ENCODE data around the gene ACOX1. TPM values are rescaled to one million over a fixed set of nuclear protein-coding genes. Genes with fewer than 3 reads are reported as not detected.

Gene ACOX1
- total RNA-seq, 4 donors from 2014 or later: 37.0 to 254 (median 212) TPM

- Histone ChIP-seq H3K9me3 (no peaks in the 10 kb centered on the region), H3K4me1 (no peaks in the 10 kb centered on the region), H3K4me3 (no peak overlapping the region), H3K36me3 (peaks cover 0 to 31% (median 14%) of the 10 kb centered on the region in 4 donors), H3K27me3 (no peaks in the 10 kb centered on the region), H3K27ac (no peak overlapping the region)
- in situ Hi-C loops (cut with MboI; ENCODE audit: low pct_ligation_motif_present in 1 of 4, low pct_unique_long_range_greater_than_20kb in 1 of 4, low sequenced_read_pairs in 3 of 4) (no loop called here), intact Hi-C loops (cut with DNase I; ENCODE audit: low total_unique reads) (no loop called here)
- no peak for TF ChIP-seq CTCF (IDR thresholded peaks at IDR 0.05)
- TF ChIP-seq EP300 (IDR thresholded peaks at IDR 0.05; ENCODE audit: low read depth): no peak
- TF ChIP-seq POLR2AphosphoS5 (IDR thresholded peaks at IDR 0.05): no peak
- WGBS, 2 donors (ENCODE audit: low coverage in 1 of 2): 49 to 63% methylated on average over 8 of the region's 8 CpGs
- no peak for DNase-seq
These were observed 19.7 kb downstream of the ACOX1 start for GRCh38 chr17:75959051-75959838.

- no peaks in the 10 kb centered on the region for H3K27me3 ChIP-seq
- peaks cover 0 to 86% (median 46%) of the 10 kb centered on the region in 4 donors for H3K36me3 ChIP-seq
- no peaks in the 10 kb centered on the region for H3K4me1 ChIP-seq
- DNase-seq: no peak
- in situ Hi-C loops (cut with MboI; ENCODE audit: low pct_ligation_motif_present in 1 of 4, low pct_unique_long_range_greater_than_20kb in 1 of 4, low sequenced_read_pairs in 3 of 4) (no loop called here), intact Hi-C loops (cut with DNase I; ENCODE audit: low total_unique reads) (no loop called here)
- no peaks in the 10 kb centered on the region for H3K9me3 ChIP-seq
- TF ChIP-seq EP300 (IDR thresholded peaks at IDR 0.05; ENCODE audit: low read depth): no peak
- TF ChIP-seq POLR2A (IDR thresholded peaks at IDR 0.05): no peak
- TF ChIP-seq POLR2AphosphoS5 (IDR thresholded peaks at IDR 0.05): no peak
- TF ChIP-seq CTCF (IDR thresholded peaks at IDR 0.05): no peak
- WGBS, 2 donors (ENCODE audit: low coverage in 1 of 2): 77 to 78% methylated on average over 4 to 8 of the region's 8 CpGs
- no peak overlapping the region for H3K27ac ChIP-seq
- H3K4me3 ChIP-seq: no peak overlapping the region
These were observed 28.0 kb downstream of the ACOX1 start for GRCh38 chr17:75950855-75951554.

- H3K9me3 ChIP-seq: no peaks in the 10 kb centered on the region
- intact Hi-C loops (cut with DNase I; ENCODE audit: low total_unique reads): no loop called here
- DNase-seq: no peak
- H3K4me1 ChIP-seq: no peaks in the 10 kb centered on the region
- no peaks in the 10 kb centered on the region for H3K27me3 ChIP-seq
- in situ Hi-C loops (cut with MboI; ENCODE audit: low pct_ligation_motif_present in 1 of 4, low pct_unique_long_range_greater_than_20kb in 1 of 4, low sequenced_read_pairs in 3 of 4): no loop called here
- no peak overlapping the region for H3K4me3 ChIP-seq
- WGBS, 2 donors (ENCODE audit: low coverage in 1 of 2): 86 to 96% methylated on average over 4 to 6 of the region's 6 CpGs
- H3K36me3 ChIP-seq: peaks cover 0 to 85% (median 46%) of the 10 kb centered on the region in 4 donors
- TF ChIP-seq CTCF (IDR thresholded peaks at IDR 0.05): no peak
- no peak for TF ChIP-seq EP300 (IDR thresholded peaks at IDR 0.05; ENCODE audit: low read depth)
- TF ChIP-seq POLR2AphosphoS5 (IDR thresholded peaks at IDR 0.05): no peak
- TF ChIP-seq POLR2A (IDR thresholded peaks at IDR 0.05): no peak
- no peak overlapping the region for H3K27ac ChIP-seq
These were observed 28.5 kb downstream of the ACOX1 start for GRCh38 chr17:75950421-75950820.

- Histone ChIP-seq H3K4me1 (peaks cover 4 to 11% (median 9%) of the 10 kb centered on the region in 4 donors), H3K9me3 (no peaks in the 10 kb centered on the region), H3K27me3 (no peaks in the 10 kb centered on the region), H3K27ac (no peak overlapping the region), H3K4me3 (no peak overlapping the region), H3K36me3 (peaks cover 0 to 49% (median 20%) of the 10 kb centered on the region in 4 donors)
- DNase-seq: no peak
- TF ChIP-seq EP300 (IDR thresholded peaks at IDR 0.05; ENCODE audit: low read depth) (no peak), POLR2AphosphoS5 (IDR thresholded peaks at IDR 0.05) (no peak), POLR2A (IDR thresholded peaks at IDR 0.05) (no peak), CTCF (IDR thresholded peaks at IDR 0.05) (no peak)
- 79 to 83% methylated on average over 2 of the region's 2 CpGs for WGBS, 2 donors (ENCODE audit: low coverage in 1 of 2)
- in situ Hi-C loops (cut with MboI; ENCODE audit: low pct_ligation_motif_present in 1 of 4, low pct_unique_long_range_greater_than_20kb in 1 of 4, low sequenced_read_pairs in 3 of 4) (no loop called here), intact Hi-C loops (cut with DNase I; ENCODE audit: low total_unique reads) (no loop called here)
These were observed 33.8 kb downstream of the ACOX1 start for GRCh38 chr17:75945211-75945610.

All from transverse colon (tissue), 4 donors.